Measurements from ENCODE around the gene TMEM178B.

Gene TMEM178B

DNA sequence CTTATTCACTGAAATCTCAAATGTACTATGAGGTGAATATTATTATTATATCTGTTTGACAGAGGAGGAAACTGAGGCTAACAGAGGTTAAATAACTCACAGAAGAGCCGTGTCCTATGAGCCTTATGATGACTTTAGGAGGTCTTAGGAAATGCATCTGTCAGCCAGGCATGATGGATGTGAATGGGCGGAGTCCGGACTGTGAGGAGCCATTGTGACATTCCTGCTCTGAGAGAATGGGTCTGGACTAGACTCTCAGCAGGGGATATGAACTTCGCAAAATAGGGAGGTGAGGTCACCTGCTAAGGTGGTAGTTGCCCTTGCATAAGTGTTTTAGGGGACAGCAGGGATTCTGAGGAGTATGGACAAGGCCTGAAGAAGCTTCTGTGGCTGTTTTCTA is 153.6 kb downstream of the TMEM178B start:
- no peak for DNase-seq

DNA sequence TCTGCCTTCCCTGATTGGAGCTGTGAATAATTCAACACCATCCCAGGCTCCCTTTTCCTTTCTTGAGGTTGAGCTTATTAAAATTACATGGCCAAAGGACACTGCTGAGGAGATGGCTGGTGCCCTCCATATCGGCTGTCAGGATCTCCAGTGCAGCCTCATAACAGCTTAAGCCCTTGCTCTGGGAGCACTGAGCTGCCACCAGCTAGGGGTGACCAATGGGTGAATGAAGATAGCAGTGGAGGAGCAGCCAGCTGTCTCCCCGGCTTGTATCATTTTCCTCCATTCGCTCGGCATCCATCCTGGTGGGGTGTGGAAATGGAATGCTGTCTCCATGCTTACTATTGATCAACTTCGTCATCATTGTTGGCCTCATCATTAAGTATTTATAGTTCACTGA is 154.6 kb downstream of the TMEM178B start:
- no peak for DNase-seq

DNA sequence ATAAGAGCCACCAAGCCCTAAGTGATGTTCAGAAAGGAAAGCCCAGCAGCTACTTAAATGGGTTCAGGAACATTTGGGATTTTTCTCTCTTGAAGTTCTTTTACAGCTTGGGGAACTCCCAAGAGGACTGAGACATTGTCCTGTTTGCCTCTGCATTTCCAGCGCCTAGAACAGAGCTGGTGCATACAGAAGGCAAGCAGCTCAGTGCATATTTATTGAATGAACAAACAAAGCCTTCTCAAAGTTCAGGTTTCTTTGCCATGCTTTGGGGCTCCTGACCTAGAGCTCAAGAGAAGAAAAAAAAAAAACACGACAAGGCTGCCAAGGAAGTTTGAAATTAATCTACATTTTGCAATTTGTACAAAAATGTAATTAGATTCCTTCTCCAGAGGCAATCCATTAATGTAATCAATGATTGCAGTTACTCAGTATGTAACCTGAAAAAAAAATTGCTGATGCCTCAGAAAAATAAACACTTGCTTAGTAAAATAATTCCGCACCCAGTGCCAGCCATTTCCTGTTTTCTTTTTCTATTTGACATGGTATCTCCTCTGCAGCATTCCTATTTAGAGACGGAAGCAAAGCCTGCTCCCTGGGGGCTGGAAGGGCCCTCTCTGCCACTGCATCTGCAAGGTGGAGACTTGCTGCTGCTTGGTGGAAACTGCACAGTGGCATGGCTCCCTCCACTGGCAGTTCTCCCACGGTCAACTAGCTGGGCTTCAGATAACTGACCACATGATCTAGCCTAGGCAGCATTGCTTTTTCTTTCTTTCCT is 157.3 kb downstream of the TMEM178B start:
- no peak for DNase-seq

DNA sequence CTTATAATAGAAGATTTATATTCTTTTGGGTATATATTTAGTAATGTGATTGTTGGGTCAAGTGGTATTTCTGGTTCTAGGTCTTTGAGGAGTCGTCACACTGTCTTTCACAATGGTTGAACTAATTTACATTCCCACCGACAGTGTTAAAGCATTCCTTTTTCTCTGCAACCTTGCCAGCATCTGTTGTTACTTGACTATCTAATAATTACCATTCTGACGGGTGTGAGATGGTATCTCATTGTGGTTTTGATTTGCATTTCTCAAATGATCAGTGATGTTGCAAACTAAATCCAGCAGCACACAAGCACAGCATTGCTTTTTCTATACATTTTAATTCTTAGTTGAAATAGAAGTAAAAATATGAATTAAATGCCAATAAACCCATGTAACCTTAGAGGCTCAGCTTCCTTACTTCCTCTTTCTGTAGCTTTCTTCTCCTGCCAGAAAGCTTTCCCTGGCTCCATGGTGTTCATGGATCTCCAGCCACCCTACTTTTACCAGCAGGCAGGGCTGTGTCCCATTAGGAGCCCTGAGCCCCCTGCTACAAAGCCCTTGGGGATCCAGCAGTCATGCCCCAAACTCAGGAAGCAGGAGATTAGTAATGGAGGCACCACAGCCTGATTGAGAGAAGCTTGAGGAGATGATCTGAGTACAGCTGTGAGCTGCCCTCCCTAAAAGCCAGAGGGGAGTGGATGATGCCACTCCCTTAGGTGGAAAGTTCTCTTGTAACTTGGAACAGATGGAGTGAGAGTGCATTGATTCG is 158.6 kb downstream of the TMEM178B start:
- DNase-seq, result no peak

DNA sequence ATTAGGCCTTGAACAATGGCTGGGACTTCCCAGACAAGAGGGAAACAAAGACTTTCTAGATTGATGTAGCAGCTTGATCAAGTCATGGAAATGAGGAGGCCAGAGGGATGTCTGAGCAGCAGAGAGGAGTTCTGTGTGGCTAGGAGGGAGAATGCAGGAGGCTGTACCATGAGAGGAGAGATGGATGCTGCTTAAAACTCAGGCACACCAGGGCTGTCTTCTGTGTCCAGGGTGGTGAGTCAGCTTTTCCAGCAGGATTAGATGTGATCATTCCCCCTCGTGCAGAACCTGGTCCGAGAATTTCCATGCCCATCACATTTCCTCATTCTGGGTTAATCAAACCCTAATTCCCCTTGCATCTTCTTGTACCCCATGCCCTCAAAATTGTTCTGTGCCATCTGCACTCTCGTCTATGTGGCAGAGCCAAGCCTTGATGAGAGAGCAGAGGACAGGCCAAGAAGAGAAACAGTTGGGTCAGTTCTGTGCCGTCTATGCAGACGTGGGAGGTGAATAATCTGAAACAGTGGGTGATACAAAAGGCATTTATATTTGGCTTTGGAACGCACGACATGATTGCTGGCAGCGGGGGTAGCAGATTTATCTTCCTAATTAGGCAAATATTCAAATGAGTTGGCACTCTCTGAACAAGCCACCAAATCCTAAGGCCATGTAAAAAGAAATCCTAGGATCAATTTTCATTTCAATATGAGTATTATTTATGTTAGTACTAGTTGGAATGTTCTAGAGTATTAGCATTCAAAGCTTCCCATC is 160.7 kb downstream of the TMEM178B start:
- no peak for DNase-seq

DNA sequence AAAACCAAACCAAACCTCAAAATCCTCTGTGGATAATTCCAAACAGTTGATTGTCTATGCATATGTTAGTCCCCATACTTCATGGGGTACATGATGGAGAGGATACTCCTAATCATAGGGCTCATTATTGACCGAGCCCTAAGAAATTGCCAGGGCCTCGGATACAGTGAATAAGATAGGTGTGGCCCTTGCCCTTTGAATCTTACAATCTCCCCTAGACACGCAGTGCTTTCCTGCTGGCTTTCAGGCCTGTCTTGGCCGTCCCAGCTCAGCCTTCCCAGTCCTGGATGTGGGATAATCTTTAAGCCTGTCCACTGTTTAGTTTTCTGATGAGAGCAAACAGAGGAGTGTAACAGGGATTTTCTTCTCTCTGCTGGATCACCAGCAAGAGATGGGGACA is 161.8 kb downstream of the TMEM178B start:
- DNase-seq, result no peak

DNA sequence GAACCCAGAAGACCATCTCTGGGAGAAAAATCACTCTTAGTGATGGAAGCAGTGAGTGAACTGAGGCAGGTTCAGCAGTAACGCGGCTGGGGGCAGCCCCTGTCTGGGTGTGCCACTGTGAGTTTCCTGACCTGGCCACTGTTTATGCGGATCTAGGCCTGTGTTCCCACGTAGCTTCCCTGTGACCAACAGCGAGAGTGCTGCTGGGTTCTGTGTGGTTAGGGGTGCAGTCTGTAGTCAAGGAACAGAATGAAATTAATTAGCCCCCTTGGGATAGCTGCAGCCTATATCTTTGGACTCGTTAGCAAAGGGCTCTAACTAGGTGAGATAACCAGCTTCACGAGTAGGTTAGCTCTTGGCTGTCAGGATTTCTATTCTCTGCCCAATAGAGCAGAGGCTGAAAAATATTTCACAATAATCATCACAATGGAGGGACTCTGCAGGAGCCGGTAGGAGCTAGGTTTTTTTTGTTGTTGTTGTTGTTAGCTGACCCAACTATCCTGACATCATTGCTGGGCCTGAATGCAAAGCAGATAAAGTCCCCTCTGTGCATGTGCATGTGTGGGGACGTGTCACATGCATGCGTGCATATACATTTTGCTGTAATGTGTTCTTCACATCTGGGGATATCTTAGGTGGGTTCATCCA is 164.9 kb downstream of the TMEM178B start:
- DNase-seq, result no peak

DNA sequence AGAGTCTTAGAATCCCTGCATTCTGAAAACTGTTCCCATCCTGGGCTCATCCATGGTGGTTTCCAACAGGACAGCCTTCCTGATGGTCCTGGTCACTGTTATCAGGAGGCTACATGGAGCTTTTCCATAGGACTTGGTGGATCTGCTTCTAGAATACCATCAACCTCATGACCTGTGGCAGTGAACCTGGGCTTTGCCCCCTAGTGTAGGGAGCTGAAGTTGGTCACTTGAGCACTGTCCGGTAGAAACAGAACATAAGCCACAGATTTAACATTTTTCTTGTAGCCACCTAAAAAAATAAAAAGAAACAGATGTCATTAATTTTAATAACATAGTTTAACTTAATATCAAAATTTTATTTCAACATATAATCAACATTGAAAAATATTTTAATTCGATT is 165.8 kb downstream of the TMEM178B start:
- no peak for DNase-seq

DNA sequence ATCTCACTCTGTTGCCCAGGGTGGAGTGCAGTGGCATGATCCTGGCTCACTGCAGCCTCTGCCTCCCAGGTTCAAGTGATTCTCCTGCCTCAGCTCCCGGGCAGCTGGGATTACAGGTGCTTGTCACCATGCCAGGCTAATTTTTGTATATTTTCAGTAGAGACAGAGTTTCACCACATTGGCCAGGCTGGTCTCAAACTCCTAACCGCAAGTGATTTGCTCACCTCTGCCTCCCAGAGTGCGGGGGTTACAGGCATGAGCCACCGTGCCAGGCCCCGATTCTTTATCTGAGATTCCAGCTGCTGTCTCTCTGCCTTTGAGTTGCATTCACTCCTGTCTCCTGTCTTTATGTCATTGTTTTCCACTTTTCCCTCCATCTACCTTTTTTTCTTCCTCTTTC is 168.7 kb downstream of the TMEM178B start:
- no peak for DNase-seq

DNA sequence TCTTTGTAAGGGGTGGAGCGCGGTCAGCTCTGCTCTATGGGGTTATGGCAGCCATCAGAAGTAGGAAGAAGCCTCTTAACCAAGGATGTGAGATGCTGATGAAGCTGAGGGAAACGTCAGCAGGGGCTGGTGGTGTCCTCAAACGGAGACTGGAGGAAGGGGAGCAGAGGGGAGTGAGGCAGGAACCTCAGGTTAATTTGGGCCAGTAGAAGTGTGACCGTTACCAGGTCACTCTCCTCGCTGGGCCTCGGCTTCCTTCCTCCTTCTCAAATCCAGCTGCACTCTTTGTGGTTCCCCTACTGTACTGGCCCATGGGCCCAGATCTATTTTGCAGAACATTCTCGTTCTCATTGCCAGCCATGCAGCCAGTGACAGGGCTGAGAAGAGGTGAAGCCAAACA is 169.5 kb downstream of the TMEM178B start:
- DNase-seq, result no peak

DNA sequence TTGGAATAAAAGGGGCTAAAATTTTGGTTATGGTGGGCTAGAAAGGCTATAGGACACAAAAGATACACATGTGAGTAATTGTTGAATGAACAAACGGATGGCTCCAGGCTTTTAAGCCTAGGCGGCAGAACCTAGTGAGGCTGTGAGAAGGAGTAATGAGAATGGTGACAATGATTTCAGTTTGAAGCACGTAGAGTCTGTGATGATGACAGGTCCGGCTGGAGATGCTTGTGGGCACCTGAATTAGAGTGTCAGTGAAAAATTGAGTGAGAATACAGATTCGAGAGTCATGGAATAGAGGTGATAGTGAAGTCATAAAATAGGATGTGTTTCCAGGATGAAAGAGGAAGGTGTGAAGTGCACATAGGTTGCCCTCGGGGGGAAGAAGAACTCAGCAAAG is 170.6 kb downstream of the TMEM178B start:
- no peak for DNase-seq

DNA sequence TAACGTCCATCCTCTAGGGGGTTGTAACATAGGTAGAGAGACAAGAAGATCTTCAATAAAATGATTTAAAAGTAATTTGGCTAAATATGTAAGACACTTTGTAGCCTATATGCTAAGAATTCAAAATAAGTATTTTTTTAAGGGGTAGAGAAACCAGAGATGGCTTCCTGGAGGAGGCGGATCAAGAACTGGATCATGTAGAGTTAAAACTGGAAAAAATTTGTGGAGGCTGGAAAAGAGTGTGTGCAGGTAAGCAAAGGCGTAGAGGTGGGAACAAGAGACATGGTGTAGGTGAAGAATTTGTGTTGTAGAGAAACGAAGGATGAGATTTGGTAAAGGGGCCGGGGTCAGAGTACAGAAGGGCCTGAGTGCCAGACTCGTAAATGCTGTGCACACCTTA is 172.6 kb downstream of the TMEM178B start:
- DNase-seq, result no peak

DNA sequence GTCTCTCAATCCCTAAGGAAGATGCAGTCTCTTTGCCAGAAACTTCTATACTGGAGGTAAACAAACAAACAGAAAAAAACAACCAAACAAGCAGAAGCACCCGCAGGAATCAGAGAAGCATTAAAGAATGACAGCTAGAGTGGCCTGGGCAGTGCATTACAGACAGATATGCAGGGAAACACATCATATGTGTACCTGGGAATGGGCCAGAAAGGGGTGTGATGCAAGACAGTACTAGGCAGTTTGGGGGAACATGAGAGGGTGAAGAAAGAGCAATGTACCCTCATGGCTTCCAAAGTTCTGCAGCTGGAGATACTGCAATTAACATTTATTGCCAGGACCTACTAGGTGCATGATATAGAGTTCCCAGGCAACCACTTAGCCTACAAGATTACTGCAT is 177.3 kb downstream of the TMEM178B start:
- no peak for DNase-seq

DNA sequence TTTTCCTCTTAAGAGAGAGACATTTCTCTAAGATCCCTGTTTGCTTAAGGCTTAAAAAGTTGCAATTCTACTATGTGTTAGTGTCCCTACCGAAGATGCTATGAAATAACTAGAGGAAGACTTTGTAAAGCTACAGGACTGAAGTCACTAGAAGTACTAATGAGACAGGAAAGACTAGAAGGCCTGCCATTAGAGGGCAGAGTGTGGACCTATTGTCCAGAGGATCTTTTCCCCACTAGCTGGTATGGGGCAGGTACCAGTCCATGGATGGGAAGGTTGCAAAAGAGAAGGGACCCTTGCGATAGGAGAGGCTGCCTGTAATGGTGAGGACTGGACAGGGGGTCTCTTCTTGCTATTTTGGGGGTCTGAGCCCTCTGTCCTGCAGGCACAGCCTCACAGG is 178.1 kb downstream of the TMEM178B start:
- DNase-seq, result no peak

DNA sequence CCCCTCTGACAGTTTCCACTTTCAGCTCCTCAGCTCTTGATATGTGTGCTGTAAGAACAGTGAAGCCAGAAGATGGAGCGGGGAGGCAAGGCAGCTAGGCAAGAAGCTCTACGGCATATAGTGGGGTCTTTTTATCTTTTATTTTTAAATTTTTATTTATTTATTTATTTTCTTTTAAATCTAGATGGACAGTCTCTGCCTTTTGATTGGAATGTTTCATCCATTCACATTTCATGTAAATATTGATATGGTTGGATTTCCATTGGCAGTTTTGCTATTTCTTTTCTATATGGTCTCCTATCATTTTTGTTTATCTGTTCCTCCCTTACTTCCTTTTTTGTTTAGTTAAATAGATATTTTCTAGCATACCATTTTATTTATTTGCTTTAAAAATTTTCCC is 183.7 kb downstream of the TMEM178B start:
- DNase-seq, result no peak

DNA sequence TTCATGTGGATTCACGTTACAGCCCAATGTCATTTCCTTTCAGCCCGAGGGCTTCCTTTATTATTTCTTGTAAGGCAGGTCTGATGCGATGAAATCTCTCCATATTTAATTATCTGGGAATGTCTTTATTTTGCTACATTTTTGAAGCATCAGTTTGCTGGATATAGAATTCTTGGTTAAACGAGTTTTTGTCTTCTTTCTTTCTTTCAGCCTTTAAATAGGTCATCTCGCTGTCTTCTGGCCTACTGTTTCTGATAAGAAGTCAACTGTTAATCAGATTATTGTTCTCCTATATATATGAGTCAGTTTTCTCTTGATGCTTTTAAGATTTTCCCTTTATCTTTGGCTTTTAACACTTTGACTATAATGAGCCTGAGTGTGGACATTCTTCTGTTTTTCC is 184.7 kb downstream of the TMEM178B start:
- DNase-seq, result no peak

DNA sequence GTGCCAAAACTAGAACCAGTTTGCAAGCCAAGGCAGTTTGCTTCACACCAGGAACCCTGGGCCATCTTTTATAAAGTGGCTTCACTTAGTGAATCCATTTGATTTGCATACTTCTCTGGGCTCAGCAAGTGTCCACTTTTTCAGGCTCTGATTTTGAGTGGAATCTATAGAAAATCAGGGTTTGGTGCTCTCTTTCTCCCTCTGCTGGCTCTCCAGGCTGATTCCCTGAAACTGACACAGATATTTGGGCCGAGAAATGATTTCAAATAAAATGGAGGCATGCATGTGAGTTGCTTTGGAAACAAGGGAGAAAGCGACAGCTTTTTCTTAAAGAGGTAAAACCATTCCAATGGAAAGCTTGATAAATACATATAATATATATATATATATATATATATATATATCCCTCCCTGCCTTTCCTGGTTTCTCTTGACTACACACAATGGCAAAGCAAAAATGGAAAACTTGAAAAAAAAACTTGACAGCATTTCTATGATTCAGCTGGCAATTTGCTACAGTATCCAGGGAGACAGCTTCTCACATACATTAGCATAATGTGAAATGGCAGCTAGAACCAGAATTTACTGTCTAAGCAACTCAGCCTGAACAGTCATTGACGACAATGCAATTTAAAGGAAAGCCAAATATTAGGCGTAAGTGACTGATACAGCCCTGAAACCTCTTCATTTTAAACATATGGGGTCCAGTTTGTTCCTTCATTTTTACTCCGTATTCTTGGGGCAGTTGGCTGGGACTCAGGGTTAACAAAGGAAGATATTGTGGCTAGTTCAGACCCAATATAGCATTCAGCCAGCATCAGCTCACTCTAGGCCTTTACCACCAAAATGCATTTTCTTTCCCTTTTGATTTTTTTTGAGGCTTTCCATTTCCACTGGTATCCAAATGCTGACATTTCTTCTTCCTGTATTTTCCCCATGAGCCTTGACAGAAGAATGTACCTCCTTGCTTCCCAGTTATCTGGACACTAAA is 188.5 kb downstream of the TMEM178B start:
- no peak for DNase-seq

DNA sequence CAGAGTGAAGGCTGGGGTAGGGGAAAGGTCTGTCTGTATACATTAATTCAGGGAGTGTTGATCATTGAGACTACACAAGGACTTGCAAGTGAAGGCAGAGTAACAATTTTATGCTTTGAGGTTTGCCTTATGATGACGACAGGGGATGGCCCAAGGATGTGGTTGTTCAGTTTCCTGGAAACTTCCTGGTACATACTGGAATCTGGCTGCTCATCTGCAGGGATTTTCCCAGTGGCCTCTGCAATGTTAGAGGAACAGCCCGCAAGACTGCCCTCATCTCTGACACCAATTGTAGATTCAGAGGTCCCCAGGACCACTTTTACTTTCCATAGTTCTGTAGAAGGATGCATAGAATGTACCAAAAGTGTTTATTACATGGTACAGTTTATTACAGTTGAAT is 189.6 kb downstream of the TMEM178B start:
- no peak for DNase-seq

DNA sequence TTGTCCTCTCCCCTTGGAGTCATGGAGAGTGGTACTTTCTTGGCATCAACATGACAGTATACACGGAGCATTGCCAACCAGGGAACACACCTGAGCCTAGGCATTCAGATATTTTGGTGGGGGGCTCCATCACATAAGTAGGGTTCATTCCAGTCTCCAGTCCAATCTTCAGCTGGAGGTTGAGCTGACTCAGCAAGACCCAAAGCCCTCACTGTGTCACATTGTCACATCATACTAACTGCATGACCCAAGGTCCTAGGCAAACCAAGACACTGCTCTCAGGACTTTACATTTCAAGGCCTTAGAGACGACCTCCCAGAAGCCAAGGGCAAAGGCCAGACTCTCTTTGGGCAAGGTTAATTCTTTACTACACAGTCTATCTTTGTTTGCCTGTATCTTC is 190.1 kb downstream of the TMEM178B start:
- DNase-seq, result no peak

DNA sequence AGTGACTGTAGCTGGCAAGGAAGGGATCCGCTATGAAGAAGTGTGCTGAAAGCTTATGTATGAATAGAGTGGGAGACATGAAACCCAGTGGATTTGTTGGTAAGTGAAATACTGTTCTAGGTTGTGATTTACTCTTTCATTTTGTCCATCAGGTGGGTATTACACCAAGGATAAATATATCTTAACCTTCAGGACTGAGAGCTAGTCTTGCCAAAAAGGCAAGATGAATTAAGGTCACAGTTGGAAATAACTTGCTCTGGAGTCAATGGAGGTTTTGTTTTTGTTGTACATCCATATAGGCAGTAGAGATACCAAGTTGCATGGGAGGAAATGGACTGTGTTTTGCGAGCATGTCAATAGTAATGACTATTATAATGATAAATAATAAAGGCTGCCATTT is 190.6 kb downstream of the TMEM178B start:
- DNase-seq, result no peak

DNA sequence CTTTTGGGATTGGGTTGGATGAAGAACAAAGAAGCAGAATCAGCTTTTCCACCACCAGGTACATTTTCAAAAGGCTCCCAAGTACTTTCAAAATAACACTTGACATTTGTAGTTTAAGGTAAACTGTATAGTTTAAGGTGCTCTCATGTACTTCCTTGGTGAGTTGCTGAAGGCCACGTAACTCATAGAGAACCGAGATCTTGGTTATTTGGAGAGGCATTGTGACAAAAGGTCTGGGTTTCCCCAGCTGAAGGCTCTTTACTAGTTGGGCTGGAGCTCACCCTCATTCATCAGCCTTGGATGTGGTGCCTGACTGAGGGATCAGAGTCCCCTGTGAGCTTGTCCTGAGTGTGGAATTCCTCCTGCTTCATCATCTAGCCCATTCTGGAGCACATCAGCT is 191.8 kb downstream of the TMEM178B start:
- no peak for DNase-seq

DNA sequence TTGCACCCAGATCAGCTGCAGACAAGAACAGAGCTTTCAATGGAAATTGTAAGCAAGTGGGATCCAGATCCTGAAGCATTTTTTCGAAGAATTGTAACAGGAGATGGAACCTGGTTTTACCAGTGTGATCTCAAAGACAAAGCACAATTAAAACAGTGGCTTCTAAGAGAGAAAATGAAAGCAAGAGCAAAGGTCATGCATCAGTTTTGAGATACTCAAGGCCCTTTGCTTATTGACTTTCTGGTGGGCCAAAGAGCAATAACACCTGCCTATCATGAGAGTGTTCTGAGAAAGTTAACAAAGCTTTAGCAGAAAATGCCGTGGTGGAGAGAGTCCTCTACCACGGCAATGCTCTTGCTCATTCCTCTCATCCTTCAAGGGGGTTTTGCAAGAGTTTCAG is 194.8 kb downstream of the TMEM178B start:
- no peak for DNase-seq

Measured in stimulated activated CD8-positive, alpha-beta memory T cell treated with anti-CD3 and anti-CD28 coated beads, Interleukin-4, amount 100 ng/mL, for 48 hours (primary cell).